GM11168 (cell line): Measurements from ENCODE around the gene ST8SIA3.
"Not testable (repeated sequence)": the region's sequence is repeated elsewhere in the genome, so short reads cannot be mapped to it uniquely, and the experiment has no call there.

Source experiments
- in situ Hi-C: fragments of 300-500 bp; cut with MboI; formaldehyde crosslinking; loops from one replicate; pipeline ENCODE4 v1.12.0; 2022; ENCODE audit warnings: low sequenced_read_pairs; ENCODE audit not compliant: unreplicated experiment

ST8SIA3 gene

GRCh38 chr18:57362714-57363113, 10.4 kb downstream of the ST8SIA3 start:
- in situ Hi-C loops, result no loop called here

DNA sequence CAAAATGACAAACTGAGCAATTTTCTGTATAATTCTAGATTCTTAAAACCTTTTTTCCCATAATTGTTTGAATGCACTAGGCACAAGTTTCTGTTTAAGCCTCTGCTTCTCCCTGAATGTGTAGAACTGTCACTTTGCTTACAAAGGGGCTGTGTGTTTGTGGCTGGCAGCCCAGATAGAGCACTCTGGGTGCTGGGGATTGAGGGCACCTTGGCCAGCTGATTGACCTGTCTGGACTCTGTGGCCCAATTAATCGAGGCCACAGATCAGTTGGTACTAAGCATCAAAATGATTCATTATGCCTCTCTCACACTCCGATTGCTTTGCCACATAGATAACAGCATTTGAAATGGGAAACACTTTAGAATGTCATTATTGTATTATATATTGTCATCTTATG, 12.1 kb downstream of the ST8SIA3 start:
- in situ Hi-C loops, result no loop called here

DNA sequence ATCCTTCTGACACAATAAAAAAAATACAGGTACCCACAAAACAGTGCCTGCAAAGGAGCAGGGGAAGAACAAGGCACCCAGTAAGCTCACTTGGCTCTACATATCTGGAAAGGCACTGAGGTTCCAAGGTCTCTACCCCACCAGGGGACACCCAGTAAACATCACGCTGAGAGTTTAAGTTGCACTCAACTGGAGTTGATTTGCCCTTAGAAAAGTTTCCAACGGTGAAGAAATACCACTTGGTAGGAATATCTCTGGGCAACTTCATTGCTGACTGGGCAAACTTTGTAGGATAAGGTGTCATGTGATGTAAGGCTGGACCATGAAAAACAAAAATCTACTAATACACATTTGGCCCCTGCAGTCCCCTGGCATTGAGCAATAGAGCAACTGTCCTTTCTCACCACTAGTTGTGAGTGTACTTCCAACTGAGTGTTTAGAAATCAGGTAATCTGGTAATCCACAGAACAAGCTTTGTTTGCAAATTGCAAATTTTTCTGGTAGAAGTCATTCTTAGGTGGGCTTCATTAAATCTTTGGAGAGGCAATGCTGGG, 14.2 kb downstream of the ST8SIA3 start:
- in situ Hi-C loops, result no loop called here

DNA sequence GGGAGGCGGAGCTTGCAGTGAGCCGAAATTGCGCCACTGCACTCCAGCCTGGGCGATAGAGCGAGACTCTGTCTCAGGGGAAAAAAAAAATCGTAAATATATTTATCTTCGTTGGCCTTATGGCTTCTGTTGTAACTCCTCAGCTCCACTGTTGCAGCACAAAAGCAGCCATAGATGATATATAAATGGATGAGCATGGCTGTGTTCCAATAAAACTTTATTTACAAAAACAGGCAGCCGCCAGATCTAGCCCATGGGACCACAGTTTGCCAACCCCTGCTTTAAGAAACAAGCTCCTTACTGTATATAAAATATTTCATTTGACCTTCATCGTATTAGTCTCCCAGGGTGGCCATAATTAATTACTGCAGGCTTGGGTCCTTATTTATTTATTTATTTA, 20.1 kb downstream of the ST8SIA3 start:
- in situ Hi-C loops, result no loop called here

GRCh38 chr18:57373017-57373416, 20.7 kb downstream of the ST8SIA3 start:
- in situ Hi-C loops, result no loop called here

- in situ Hi-C loops, result no loop called here
Observed at GRCh38 chr18:57376503-57376902, 24.1 kb downstream of the ST8SIA3 start.

GRCh38 chr18:57389271-57389670, 36.9 kb downstream of the ST8SIA3 start:
- in situ Hi-C loops, result no loop called here

- in situ Hi-C loops, result no loop called here
Observed at GRCh38 chr18:57390044-57390443, 37.7 kb downstream of the ST8SIA3 start.

GRCh38 chr18:57394749-57395148, 42.4 kb downstream of the ST8SIA3 start:
- in situ Hi-C loops, result not testable (repeated sequence)

- in situ Hi-C loops, result not testable (repeated sequence)
Observed at GRCh38 chr18:57396831-57397230, 44.5 kb downstream of the ST8SIA3 start.

DNA sequence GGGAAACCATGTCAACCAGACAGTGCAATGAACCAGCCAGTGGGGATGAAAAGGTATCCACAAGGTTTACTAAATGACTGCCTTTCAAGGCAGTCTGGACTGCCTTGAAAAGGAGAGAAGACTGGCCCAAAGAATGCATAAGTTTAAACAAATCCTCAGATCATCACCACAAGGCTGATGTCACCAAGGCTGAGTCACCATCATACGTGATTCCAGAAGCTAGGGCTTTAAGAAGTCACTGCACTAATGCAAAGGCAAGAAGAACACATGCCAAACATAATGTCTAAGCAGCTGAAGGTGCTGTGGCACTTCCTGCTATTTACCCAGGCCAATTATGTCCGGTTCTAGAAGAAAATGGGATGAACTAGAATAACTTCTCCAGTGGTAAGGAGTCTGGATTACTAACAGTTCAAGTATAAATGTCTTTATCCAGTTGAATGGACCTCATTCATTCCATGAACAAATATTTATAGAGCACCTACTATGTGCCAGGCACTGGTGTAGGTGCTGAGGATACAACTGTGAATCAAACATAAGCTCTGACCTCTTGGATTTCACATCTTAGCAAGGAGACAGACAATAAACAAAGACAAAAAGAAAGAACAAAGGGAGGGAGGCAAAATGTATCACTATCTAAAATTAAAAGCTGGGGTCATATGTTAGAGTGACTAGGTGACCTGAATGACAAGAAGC, 45.2 kb downstream of the ST8SIA3 start:
- in situ Hi-C loops, result no loop called here

GRCh38 chr18:57404345-57404744, 52.0 kb downstream of the ST8SIA3 start:
- in situ Hi-C loops, result no loop called here

DNA sequence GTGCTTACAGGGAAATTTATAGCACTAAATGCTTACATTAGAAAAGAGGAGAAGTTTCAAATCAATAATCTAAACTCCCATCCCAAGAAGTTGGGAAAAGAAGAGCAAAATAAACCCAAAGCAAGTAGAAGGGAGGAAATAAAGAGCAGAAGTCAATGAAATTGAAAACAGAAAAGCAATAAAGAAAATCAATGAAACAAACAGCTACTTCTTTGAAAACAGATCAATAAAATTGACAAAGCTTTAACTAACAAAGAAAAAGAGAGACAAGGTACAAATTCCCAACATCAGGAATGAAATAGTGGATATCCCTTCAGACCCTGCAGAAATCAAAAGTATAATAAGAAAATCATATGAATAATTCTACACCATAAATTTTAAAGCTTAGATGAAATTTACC, 57.3 kb downstream of the ST8SIA3 start:
- in situ Hi-C loops, result no loop called here

DNA sequence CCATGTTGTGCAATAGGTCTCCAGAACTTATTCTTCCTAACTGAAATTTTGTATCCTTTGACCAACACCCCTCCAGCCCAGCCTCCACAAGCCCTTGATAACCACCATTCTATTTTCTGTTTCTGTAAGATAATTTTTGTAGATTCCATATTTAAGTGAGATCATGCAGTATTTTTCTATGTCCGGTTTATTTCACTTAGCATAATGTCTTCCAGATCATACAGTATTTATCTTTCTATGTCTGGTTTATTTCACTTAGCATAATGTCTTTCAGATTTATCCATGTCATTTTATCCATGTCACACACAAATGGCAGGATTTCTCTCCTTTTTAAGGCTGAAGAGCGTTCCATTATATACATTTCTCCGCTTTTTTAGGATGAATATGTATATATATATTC, 58.4 kb downstream of the ST8SIA3 start:
- in situ Hi-C loops, result no loop called here

DNA sequence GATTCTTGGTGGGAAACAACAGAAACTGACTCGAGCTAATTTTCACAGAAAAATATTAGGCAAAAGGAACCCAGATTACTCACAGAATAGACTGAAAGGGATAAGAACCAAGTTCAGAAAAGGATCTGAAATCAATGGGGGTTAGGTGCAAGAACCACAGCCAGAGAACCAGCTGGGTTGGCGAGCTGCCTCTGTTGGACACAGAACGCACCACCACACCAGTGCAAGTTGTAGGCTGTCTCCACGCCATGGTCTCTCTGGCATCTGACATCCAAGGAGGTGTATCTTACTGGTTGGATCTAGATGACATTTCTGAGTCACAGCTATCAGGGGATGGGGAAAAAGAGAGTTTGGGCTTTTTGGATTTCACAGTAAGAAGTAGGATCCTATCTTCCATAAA, 64.2 kb downstream of the ST8SIA3 start:
- in situ Hi-C loops, result no loop called here
